HFFc6 (cell line): Measurements from ENCODE around the gene MELK. TPM values are rescaled to one million over a fixed set of nuclear protein-coding genes. Genes with fewer than 3 reads are reported as not detected.

Experiments used
- DNase-seq: peaks from one replicate; pipeline ENCODE4 v3.0.0-alpha.2; 2018
- H3K27ac Mint-ChIP-seq: 2 replicates; pipeline ENCODE4 v1.8.0; 2020; ENCODE audit warnings: mild to moderate bottlenecking, mixed read lengths
- H3K27me3 Mint-ChIP-seq: 2 replicates; pipeline ENCODE4 v1.8.0; 2021; ENCODE audit warnings: mild to moderate bottlenecking, moderate library complexity, mixed read lengths; ENCODE audit not compliant: insufficient read depth
- H3K36me3 Mint-ChIP-seq: 2 replicates; pipeline ENCODE4 v1.8.0; 2021; ENCODE audit warnings: low read depth, mixed read lengths
- H3K4me1 Mint-ChIP-seq: 2 replicates; pipeline ENCODE4 v1.8.0; 2020; ENCODE audit warnings: low read depth, mixed read lengths
- H3K4me3 Mint-ChIP-seq: 2 replicates; pipeline ENCODE4 v1.8.0; 2020; ENCODE audit warnings: mild to moderate bottlenecking, moderate library complexity, mixed read lengths
- H3K9me3 Mint-ChIP-seq: 2 replicates; pipeline ENCODE4 v1.8.0; 2020; ENCODE audit warnings: mild to moderate bottlenecking, mixed read lengths
- CTCF ChIP-seq: fragments of 200-600 bp; sonication (generic); IDR thresholded peaks from 2 replicates; pipeline ENCODE4 v1.5.0; 2021; ENCODE audit warnings: antibody characterized with exemption, mild to moderate bottlenecking
- total RNA-seq, 6 experiments: library from RNA; stranded (reverse); fragmentation: NEBNext Ultra II Directional; extraction: Animal tissue kit (Norgen Biotek cat#: 25700); gene quantifications; 2 replicates in 1 of 6; 3 replicates in 5 of 6; pipeline ENCODE4 v1.2.3, GENCODE V29; 2021

Gene MELK
- total RNA-seq, 6 experiments from 2014 or later, result 16.6 to 40.5 (median 35.6) TPM

GRCh38 chr9:36691671-36692070 is 119.0 kb downstream of the MELK start:
- no peaks in the 10 kb centered on the region for H3K4me1 Mint-ChIP-seq
- no peak for DNase-seq
- no peaks in the 10 kb centered on the region for H3K36me3 Mint-ChIP-seq
- no peak overlapping the region for H3K27ac Mint-ChIP-seq
- H3K4me3 Mint-ChIP-seq, result no peak overlapping the region
- no peak for TF ChIP-seq CTCF
- H3K9me3 Mint-ChIP-seq, result no peaks in the 10 kb centered on the region; the same call in 1 of the 2 replicates
- peaks cover 2% of the 10 kb centered on the region for H3K27me3 Mint-ChIP-seq

DNA sequence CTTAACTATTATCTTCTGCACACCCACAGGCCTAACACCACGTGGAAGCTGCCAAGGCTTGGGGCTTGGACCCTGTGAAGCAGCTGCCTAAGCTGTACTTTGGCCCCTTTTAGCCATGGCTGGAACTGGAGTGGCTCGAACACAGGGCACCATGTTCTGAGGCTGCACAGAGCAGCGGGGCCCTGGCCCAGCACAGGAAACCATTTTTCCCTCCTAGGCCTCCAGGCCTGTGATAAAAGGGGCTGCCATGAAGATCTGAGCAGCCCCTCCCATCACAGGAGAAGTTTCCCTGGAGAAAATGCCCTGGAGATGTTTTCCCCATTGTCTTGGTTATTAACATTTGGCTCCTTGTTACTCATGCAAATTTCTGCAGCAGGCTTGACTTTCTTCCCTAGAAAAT is 126.3 kb downstream of the MELK start:
- Mint-ChIP-seq H3K27me3 (peaks cover 20% of the 10 kb centered on the region), H3K27ac (no peak overlapping the region)

GRCh38 chr9:36704148-36704547 is 131.5 kb downstream of the MELK start:
- H3K27ac Mint-ChIP-seq, result no peak overlapping the region
- H3K27me3 Mint-ChIP-seq, result peaks cover 32% of the 10 kb centered on the region
- H3K36me3 Mint-ChIP-seq, result peaks cover 5% of the 10 kb centered on the region; the same call in 1 of the 2 replicates
- peaks cover 12% of the 10 kb centered on the region for H3K9me3 Mint-ChIP-seq
- no peak overlapping the region for H3K4me3 Mint-ChIP-seq
- DNase-seq, result no peak
- no peak for TF ChIP-seq CTCF
- H3K4me1 Mint-ChIP-seq, result no peaks in the 10 kb centered on the region

More for the DNA sequence above, 126.3 kb downstream of the MELK start:
- TF ChIP-seq CTCF, result no peak
- no peak for DNase-seq
- H3K4me3 Mint-ChIP-seq, result no peak overlapping the region
- H3K4me1 Mint-ChIP-seq, result no peaks in the 10 kb centered on the region
- H3K9me3 Mint-ChIP-seq, result peaks cover 31% of the 10 kb centered on the region
- H3K36me3 Mint-ChIP-seq, result peaks cover 16% of the 10 kb centered on the region; the same call in 1 of the 2 replicates

- Mint-ChIP-seq H3K36me3 (no peaks in the 10 kb centered on the region), H3K27ac (no peak overlapping the region), H3K9me3 (no peaks in the 10 kb centered on the region), H3K27me3 (peaks cover 55% of the 10 kb centered on the region), H3K4me3 (no peak overlapping the region), H3K4me1 (peaks cover 23% of the 10 kb centered on the region)
- TF ChIP-seq CTCF, result no peak
- DNase-seq, result no peak
Measured at GRCh38 chr9:36713515-36714490, 141.1 kb downstream of the MELK start.

DNA sequence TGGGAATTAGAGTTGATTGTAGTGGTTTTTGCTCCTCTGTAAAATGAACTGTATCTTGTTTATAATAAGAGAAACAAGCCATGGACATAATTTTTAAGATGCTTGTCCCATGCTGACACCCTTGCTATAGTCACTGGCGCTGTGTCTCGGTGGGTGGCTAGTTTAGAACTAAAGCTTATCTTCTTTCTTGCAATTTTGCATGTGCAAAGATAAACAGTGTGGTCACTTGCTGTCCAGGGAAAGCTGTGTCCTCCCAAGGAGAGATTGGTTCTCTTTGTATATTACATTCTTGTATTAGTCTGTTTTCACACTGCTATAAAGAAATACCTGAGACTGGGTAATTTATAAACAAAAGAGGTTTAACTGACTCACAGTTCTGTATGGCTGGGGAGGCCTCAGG is 143.8 kb downstream of the MELK start:
- Mint-ChIP-seq H3K9me3 (no peaks in the 10 kb centered on the region), H3K36me3 (no peaks in the 10 kb centered on the region), H3K27ac (no peak overlapping the region), H3K27me3 (peaks cover 34% of the 10 kb centered on the region), H3K4me3 (no peak overlapping the region), H3K4me1 (peaks cover 23% of the 10 kb centered on the region)
- DNase-seq, result no peak
- TF ChIP-seq CTCF, result no peak
